ENCODE data around the gene SPEM3.

DNA sequence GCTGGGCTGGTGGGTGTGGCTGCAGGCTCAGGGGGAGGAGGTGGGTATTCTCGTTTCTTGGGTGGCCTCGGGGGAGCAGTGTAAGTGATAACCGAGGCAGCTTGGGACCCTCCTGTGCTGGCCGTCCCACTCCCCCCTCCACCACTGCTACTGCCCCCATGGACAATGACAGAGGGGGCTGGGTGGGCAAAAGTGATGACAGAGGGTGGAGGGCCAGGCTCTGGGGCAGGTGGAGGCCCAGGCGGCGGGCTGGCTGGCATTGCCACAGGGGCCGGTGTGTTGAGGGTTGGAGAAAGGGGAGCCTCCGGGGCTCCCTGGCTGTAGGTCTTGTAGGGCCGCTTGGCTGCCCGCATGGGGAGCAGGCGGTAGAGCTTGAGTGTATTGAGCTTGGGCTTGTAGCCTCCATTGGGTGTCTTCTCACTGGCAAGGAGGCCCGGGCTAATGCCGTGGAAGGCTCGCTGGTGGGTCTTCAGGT lies 34.8 kb downstream of the SPEM3 start:
- TF ChIP-seq EZH2phosphoT487 (IDR thresholded peaks at IDR 0.05; ENCODE audit: insufficient read depth, low read depth) (no peak), EZH2 (IDR thresholded peaks at IDR 0.05; ENCODE audit: insufficient read depth, poor library complexity, severe bottlenecking) (no peak)
